Measurements from ENCODE around the gene PNMT. TPM values are rescaled to one million over a fixed set of nuclear protein-coding genes. Genes with fewer than 3 reads are reported as not detected.
A peak's percentile ranks its signal among the peaks of the same experiment; 100 is the strongest.

The PNMT gene
- total RNA-seq, 6 experiments from 2014 or later: 0.26 TPM; not detected in 5

DNA sequence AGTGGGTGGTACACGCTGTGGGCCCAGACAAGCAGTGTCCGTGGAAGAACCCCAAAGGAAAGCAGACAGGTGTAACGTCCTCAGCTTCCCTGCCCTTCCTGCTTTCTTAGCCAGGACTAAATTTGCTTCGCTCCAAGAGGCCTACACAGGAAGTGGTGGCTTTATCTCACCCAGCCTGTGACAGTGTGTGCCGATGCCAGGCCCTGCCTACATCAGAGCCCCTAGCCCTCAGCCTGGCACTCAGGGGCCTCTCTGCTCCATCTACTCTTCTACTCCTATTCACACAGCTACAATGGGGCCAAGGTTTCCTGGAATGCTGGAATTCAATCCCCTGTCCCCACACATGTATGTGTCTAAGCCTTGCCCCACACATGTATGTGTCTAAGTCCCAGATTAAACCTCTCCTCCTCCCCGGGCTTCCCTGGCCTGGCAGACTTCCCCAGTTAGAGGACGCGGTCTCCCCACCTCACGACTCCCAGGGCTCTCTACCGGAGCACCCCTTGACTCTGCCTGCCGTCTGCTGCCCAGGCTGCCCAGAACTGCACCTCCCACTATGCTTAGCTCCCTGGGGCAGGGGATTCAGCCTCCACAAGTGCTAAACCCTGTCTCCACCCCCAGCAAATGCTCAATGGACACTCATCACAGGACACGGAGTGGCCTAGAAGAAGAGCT is 11.4 kb downstream of the PNMT start:
- Mint-ChIP-seq H3K9me3 (no peaks in the 10 kb centered on the region), H3K27ac (no peak overlapping the region; the same call in 1 of the 2 replicates), H3K36me3 (ENCODE audit: low read depth) (peaks cover 4% of the 10 kb centered on the region; the same call in 1 of the 2 replicates), H3K4me3 (no peak overlapping the region), H3K4me1 (ENCODE audit: low read depth) (peaks cover 9% of the 10 kb centered on the region; the same call in 1 of the 2 replicates), H3K27me3 (ENCODE audit: insufficient read depth) (no peaks in the 10 kb centered on the region)
- DNase-seq: no peak
- TF ChIP-seq, protein P1, sequence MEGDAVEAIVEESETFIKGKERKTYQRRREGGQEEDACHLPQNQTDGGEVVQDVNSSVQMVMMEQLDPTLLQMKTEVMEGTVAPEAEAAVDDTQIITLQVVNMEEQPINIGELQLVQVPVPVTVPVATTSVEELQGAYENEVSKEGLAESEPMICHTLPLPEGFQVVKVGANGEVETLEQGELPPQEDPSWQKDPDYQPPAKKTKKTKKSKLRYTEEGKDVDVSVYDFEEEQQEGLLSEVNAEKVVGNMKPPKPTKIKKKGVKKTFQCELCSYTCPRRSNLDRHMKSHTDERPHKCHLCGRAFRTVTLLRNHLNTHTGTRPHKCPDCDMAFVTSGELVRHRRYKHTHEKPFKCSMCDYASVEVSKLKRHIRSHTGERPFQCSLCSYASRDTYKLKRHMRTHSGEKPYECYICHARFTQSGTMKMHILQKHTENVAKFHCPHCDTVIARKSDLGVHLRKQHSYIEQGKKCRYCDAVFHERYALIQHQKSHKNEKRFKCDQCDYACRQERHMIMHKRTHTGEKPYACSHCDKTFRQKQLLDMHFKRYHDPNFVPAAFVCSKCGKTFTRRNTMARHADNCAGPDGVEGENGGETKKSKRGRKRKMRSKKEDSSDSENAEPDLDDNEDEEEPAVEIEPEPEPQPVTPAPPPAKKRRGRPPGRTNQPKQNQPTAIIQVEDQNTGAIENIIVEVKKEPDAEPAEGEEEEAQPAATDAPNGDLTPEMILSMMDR (IDR thresholded peaks at IDR 0.05): no peak

DNA sequence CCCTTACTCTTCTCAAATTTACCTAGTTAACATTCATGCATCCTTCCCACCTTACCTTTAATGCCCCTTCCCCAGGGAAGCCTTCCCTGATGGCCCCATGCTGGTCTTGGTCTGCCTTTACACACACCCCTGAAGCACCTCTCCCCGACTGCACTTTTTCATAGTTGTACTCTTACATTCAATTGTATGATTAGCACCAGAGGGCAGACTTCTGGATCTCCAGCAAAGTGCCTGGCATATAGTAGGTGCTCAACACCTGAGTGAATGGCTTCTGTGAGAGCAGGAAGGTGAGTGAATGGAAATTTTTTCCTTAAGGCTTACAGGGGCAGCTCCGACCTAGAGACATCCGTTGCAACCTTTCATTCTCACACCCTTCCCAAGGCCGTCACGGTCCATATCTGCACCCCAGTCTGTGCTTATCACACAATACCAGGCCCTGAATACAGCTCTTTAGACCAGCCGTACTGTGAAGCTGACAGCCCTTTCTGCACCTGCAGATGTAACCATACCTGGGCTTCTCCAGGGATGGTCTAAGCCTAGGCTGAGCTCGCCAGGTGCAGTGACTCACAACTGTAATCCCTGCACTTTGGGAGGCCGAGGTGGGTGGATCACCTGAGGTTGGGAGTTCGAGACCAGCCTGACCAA is 15.2 kb downstream of the PNMT start:
- H3K27me3 Mint-ChIP-seq (ENCODE audit: insufficient read depth): no peaks in the 10 kb centered on the region; the same call in none of the 2 replicates
- H3K36me3 Mint-ChIP-seq (ENCODE audit: low read depth): peaks cover 12% of the 10 kb centered on the region
- no peak for DNase-seq
- H3K4me3 Mint-ChIP-seq: no peak overlapping the region
- H3K27ac Mint-ChIP-seq: no peak overlapping the region
- H3K9me3 Mint-ChIP-seq: no peaks in the 10 kb centered on the region
- TF ChIP-seq, protein P1 (IDR thresholded peaks at IDR 0.05): no peak
- H3K4me1 Mint-ChIP-seq (ENCODE audit: low read depth): peaks cover 13% of the 10 kb centered on the region

DNA sequence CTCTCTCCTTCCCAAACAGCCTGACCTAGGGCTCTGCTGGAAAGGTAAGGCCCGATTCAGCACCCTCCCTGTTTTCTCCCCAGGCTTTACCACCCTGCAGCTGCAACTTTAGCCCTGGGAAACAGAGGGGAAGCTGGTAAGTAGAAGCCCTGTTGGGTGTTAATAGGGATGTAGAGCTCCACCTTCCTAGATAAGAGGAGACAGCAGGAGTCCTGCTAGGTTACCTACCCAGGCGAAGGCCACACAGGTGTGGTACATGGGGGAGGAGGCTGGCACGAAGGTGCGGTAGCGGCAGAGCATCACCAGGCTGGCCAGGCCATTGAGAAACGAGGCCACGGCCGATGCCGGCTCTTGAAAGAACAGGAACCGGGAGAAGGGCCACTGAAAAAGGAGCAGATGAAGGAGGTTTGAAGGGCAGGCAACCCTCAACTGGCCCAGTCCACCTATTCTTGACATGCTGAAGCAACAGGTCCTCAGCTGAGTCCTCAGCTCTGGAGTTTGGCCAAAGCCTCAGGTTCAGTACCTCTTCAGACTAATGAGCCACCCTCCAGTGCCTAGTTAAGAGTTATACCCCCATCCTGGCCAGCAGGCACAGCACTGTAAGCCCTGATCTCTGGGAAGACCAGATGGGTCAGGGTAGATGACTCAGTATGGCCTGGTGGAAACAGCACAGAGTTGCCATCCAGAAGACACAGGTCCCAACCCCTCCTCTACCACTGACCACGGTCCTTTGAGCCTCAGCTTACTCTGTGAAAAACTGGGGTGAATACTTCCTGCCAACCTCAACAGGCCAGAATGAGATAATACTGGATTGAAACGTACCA is 16.3 kb downstream of the PNMT start:
- no peak for DNase-seq
- Mint-ChIP-seq H3K4me3 (no peak overlapping the region), H3K9me3 (no peaks in the 10 kb centered on the region), H3K36me3 (ENCODE audit: low read depth) (peaks cover 16% of the 10 kb centered on the region), H3K4me1 (ENCODE audit: low read depth) (peaks cover 21% of the 10 kb centered on the region), H3K27me3 (ENCODE audit: insufficient read depth) (no peaks in the 10 kb centered on the region; the same call in none of the 2 replicates), H3K27ac (no peak overlapping the region)
- TF ChIP-seq, protein P1 (IDR thresholded peaks at IDR 0.05): no peak

DNA sequence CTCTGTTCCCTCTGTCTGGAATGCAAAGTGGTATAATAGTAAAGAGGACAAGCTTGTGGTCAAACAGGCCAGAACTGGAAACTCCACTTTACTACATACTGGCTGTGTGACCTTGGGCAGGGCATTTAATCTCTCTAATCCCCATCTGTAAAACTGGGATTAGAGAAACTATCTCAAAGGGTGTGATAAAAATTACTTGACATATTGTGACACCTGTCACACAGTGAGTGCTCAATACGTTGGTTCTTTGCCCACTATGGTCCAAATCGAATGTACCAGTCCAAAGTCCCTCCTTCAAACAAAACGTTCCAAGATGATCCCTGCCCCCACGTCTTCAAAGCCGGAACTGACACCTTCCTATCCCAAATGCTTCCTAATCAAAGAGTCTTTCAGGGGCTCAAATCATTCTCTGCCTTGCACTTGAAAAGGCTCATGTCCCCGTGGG is 18.9 kb downstream of the PNMT start:
- no peak for DNase-seq
- peak overlapping the region; percentile 90 for H3K4me3 Mint-ChIP-seq
- peaks cover 16% of the 10 kb centered on the region for H3K36me3 Mint-ChIP-seq (ENCODE audit: low read depth)
- H3K9me3 Mint-ChIP-seq: no peaks in the 10 kb centered on the region
- TF ChIP-seq, protein P1 (IDR thresholded peaks at IDR 0.05): no peak
- H3K27me3 Mint-ChIP-seq (ENCODE audit: insufficient read depth): no peaks in the 10 kb centered on the region; the same call in none of the 2 replicates
- peaks cover 21% of the 10 kb centered on the region for H3K4me1 Mint-ChIP-seq (ENCODE audit: low read depth)
- H3K27ac Mint-ChIP-seq: peak overlapping the region; percentile 88; the same call in 1 of the 2 replicates
